NCI-H2227 (cell line): ENCODE results near the gene CGB5.

Experiments
- DNase-seq: peaks from one replicate; lab custom pipeline; 2025; ENCODE audit not compliant: unreplicated experiment; lab: John Stamatoyannopoulos, UW

Gene CGB5

DNA sequence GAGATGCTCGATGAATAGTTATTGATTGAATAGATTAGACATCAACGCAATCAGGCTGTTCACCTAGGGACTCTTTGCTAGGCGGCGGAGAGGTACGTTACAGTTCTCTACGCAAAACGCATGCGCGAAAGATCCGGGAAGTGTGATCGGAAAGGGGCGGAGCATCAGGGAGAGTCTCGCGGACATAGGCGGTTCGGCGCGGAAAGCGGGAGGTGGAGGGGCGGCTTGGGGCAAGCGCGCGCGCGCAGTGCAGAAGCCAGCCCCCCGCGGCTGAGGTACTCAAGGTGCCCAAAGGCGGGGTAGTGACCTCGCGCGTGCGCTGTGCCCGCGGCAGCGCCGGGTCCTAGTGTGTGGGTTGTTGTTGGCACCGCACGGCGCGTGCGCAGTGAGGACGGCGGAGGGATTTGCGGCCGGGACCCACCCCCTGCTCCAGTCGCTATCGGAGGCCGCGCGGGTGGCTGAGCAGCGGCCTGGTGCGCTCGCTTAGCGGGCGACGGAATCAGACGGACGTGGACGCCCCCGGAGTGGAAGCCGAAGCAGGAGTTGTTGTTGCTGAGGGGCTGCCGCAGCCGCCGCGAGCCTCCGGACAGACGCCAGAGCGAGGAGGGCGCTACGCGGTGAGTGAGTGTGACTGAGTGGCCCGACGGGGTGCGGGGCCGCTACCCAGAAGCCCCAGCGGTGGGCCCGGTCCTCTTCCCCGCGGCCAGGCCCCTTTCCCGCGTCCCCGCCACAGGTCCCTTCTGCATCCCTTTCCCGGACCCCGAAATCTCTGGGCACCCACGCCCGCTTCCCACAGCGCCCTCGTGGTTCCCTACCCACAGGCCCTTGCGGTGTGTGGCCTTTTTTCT lies 41.6 kb downstream of the CGB5 start, which contains the start of gene SNRNP70:
SNRNP70 (plus strand) TSS at position 432 of the 848 bp plus-strand sequence. CDS start 964 bp downstream, outside the sequence.
- DNase-seq, result peak; percentile 99

DNA sequence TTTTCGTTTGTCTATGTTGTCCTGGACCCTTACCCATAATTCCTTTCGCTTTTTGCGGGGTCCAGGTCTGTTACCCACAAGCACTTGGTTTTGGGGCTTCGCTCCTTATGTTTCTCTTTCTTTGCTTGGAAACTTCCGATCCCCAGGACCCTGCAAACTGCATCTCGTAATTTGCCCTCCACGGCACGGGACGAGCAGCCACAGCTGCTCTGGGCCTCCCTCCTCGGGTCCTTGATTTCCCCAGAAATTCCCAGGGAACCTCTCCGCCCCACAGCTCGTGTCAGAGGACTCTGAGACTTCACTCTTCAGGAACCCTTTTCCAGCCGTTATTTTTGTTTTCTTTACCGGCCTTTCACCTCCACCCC lies 42.2 kb downstream of the CGB5 start:
- no peak for DNase-seq

DNA sequence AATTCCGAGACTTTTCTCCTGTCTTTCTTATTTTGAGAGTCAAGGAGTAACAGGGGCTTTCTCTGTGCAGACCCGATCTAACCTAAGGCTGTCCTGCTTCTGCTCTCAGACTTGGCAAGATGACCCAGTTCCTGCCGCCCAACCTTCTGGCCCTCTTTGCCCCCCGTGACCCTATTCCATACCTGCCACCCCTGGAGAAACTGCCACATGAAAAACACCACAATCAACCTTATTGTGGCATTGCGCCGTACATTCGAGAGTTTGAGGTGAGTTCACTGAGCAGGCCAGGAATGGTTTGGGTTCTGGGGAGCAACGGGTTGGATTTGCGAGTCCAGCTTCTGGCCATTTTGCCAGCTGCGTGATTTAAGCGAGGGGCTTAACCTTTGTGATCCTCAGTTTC lies 42.6 kb downstream of the CGB5 start:
- no peak for DNase-seq

DNA sequence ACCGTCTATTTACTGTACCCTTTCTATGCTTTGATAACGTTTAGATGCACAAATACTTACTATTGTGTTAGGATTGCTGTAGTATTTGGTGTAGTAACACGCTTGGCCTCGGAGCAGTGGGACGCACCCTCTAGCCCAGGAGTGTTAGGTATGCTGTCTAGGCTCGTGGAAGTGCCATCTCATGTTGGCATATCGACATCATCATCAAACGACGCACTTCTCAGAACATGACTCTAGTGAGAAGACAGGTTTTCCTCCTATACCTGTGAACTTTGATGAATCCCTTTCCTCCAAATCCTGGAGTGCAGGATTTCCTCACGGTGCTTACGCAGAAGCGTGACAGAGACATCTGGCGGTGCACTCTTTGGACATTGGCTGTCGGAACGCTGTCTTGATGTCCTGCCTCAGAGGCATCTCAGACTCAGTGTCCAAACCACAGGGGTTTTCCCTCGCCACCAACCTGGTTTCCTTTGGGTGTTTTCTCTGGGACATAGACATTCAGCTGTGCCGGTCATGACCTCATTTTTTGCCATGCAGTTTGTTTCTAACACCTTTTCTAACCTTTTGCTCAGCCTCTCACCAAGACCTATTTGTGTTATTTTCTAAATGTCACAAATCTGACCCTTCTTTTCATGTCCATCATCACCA lies 47.9 kb downstream of the CGB5 start:
- DNase-seq, result no peak

DNA sequence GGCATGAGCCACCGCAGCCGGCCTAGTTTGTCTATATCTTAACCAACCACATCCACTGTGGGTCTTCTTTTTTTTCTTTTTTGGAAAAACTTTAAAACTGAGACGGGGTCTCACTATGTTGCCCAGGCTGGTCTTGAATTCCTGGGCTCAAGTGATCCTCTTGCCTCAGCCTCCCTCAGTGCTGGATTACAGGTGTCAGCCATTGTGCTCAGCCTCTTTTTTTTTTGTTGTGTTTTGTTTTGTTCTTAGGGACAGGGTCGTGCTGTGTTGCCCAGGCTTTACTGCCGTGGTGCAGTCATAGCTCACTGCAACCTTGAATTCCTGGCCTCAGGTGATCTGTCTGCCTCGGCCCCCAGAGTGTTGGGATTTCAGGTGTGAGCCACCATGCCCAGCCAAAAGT lies 49.0 kb downstream of the CGB5 start:
- no peak for DNase-seq
